ENCODE results near the gene FAM167B. TPM values are rescaled to one million over a fixed set of nuclear protein-coding genes. Genes with fewer than 3 reads are reported as not detected.

FAM167B gene
- total RNA-seq, 3 donors from 2014 or later: 0.64 to 6.9 (median 1.2) TPM

DNA sequence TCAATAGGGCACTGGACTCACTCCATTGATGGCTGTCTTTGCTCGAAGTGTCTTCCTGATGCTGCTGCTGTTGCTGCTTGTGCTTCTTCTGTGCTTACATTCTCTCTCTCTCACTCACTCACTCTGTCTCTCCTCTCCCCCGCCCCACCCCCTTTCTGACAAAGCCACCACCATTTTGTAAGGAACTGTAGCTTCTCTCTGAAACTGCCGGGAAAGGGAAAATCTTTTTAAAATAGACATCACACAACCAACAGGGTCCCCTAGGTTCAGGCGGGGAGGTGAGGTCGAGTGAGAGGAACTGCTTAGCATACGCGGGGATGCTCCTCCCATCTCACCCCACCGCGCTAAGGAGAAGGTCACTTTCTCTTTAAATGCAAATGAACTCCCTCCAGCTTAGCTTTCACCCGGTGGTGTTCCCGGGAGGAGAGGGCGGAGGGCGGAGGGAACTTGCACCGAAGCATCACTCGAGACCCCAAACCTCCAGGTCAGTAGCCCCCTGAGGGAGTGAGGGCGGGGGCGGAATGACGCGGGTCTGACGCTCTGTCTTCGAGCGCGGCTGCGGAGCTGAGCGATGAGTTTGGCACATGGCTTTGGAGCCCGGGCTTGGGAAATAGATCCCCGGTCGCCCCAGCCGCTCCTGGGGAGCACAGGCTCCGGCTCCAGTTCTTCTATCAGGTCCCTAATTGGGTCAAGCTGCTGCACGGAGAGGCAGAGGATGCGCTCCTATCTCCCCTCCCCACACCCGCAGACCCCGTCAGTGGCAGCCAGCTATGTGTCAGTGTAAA lies 46.6 kb upstream of the FAM167B start, which contains the start of gene CCDC28B:
TSS of gene CCDC28B (plus strand) at position 370 of the 785 bp plus-strand sequence. CDS start 1,341 bp downstream, outside the sequence.
- H3K27ac ChIP-seq: peak within 1 kb of the TSS; percentile 83 to 92
- H3K9me3 ChIP-seq: no peaks in the 10 kb centered on the region
- no peaks in the 10 kb centered on the region for H3K27me3 ChIP-seq
- H3K36me3 ChIP-seq: no peaks in the 10 kb centered on the region
- intact Hi-C loops (cut with DNase I; ENCODE audit: low total_unique reads): no loop called here
- peak within 1 kb of the TSS; percentile 53 to 92 (median 64) for H3K4me3 ChIP-seq
- TF ChIP-seq, protein P1, sequence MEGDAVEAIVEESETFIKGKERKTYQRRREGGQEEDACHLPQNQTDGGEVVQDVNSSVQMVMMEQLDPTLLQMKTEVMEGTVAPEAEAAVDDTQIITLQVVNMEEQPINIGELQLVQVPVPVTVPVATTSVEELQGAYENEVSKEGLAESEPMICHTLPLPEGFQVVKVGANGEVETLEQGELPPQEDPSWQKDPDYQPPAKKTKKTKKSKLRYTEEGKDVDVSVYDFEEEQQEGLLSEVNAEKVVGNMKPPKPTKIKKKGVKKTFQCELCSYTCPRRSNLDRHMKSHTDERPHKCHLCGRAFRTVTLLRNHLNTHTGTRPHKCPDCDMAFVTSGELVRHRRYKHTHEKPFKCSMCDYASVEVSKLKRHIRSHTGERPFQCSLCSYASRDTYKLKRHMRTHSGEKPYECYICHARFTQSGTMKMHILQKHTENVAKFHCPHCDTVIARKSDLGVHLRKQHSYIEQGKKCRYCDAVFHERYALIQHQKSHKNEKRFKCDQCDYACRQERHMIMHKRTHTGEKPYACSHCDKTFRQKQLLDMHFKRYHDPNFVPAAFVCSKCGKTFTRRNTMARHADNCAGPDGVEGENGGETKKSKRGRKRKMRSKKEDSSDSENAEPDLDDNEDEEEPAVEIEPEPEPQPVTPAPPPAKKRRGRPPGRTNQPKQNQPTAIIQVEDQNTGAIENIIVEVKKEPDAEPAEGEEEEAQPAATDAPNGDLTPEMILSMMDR (IDR thresholded peaks at IDR 0.05): no peak
- peak in 2 of 3 donors; percentile 24 to 60 for TF ChIP-seq POLR2AphosphoS5 (IDR thresholded peaks at IDR 0.05)
- DNase-seq (ENCODE audit: low spot score in 2 of 2): peak in 1 of 2 donors; percentile 48
- H3K4me1 ChIP-seq: peaks cover 8 to 10% of the 10 kb centered on the region in 2 donors

DNA sequence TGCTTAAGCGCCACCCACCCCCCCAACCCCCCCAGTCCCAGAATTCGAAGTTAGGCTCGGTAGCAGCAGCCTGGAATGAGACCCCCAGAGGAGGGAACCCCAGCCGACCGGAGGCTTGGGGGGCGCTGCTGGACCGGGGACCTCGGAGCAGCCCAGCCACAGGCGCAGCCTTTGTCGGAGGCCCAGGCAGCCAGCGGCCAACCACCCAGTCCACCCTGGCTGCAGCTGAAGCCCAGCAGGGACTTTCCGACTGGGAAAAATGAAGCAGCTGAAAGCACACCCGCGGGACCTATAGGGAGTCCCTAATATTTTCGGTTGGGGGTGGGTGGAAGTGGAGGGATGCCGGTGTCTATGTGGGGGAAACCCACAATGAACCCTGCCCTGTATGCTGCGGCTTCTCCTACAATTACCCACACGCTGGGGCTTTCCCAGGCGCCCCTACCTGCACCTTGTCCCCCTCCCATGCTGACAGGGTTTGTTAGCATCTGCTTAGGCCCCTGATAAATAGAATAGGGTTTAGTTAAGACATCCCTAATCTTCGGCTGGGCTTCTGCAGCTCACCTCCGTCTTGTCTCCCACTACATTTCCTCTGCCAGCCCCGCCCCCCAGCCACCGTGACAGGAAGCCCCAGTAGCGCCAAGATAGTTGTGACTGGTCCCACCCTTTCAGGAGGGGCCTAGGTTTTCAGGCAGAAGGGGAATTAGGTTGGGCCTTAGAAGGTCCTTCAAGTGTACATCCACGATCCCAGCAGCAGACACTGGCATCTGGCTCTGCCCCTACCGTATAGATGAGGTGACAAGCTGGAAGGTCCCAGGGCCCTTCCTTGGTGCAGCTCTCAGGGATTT lies 45.8 kb upstream of the FAM167B start:
- Histone ChIP-seq H3K4me1 (peaks cover 10% of the 10 kb centered on the region in 2 donors), H3K9me3 (no peaks in the 10 kb centered on the region), H3K27me3 (no peaks in the 10 kb centered on the region), H3K36me3 (no peaks in the 10 kb centered on the region), H3K27ac (peak overlapping the region; percentile 83 to 92), H3K4me3 (peak overlapping the region; percentile 53 to 92 (median 64))
- intact Hi-C loops (cut with DNase I; ENCODE audit: low total_unique reads): no loop called here
- peak in 1 of 2 donors; percentile 59 for DNase-seq (ENCODE audit: low spot score in 2 of 2)
- TF ChIP-seq, protein P1 (IDR thresholded peaks at IDR 0.05): no peak
- TF ChIP-seq POLR2A (IDR thresholded peaks at IDR 0.05): no peak
- TF ChIP-seq POLR2AphosphoS5 (IDR thresholded peaks at IDR 0.05): no peak

DNA sequence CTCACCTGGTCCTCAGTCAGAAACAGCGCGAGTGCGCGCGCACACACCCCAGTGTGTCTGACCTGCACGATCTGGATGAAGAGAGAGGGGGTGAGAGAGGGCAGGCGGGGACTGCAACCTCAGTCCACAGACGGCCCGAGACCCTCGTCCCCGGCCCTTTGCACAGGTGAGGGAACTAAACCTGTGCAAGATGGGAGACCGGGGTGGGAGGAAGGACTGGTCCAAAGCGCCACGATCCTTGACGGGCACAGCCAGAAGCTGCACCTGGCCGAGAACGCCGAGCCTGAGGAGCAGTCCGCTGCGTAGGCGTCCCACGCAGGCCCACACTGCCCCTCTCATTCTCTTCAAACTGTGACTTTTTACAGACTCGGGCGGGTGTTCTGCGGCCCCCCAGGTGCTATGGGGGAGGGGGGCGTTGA lies 42.1 kb upstream of the FAM167B start:
- no peaks in the 10 kb centered on the region for H3K9me3 ChIP-seq
- peaks cover 8 to 10% of the 10 kb centered on the region in 2 donors for H3K4me1 ChIP-seq
- intact Hi-C loops (cut with DNase I; ENCODE audit: low total_unique reads): no loop called here
- H3K36me3 ChIP-seq: no peaks in the 10 kb centered on the region
- TF ChIP-seq, protein P1 (IDR thresholded peaks at IDR 0.05): no peak
- TF ChIP-seq POLR2A (IDR thresholded peaks at IDR 0.05) (no peak), POLR2AphosphoS5 (IDR thresholded peaks at IDR 0.05) (peak in 1 of 3 donors; percentile 3)
- peak overlapping the region; percentile 86 to 87 for H3K27ac ChIP-seq
- H3K4me3 ChIP-seq: peak overlapping the region; percentile 59 to 78 (median 72)
- peak in 1 of 2 donors; percentile 27 for DNase-seq (ENCODE audit: low spot score in 2 of 2)
- no peaks in the 10 kb centered on the region for H3K27me3 ChIP-seq

DNA sequence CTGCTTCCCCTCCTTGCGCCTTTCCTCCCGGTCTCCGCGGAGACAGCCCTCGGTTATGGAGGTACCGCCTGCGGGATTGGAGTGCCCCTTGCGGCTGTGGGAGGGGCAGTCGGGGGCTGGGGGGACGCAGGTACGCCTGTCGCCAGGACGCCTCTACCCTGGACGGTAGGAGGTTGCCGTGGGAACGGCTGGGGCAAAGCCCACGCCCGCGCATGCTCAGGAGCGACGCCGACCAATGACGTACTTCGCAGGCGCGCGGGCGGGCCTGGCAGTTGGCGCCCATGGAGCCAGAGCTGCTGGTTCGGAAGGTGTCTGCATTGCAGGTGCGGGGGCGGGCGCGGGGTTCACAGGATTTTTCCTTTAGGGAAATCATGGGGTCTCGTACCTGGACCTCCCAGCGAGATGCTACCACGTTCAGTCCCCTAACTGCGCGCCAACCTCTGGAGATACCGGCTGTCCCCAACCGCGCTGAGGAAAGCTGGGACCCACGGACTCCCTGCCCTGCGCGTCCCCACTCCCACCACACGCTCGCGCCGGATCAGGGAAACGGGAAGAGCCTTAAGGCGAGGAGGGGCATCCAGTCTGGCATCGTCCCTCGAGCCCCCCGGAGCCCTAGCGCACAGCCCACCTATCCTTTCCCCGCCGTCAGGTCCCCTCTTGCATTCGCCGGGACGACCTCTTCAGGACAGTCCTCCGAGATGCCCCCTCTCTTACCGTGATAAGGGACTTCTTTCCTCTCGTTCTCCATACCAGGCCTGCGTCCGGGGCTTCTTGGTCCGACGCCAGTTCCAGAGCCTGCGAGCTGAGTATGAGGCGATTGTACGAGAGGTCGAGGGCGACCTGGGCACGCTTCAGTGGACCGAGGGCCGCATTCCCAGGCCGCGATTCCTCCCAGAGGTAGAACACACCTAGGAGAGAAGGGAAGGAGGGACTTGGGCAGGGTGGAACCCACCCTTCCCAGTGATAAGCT lies 41.3 kb upstream of the FAM167B start, which contains the start of gene IQCC:
TSS of gene IQCC (plus strand) at position 271 of the 970 bp plus-strand sequence. CDS start at position 282, 11 bp downstream.
- Histone ChIP-seq H3K4me1 (peaks cover 8 to 10% of the 10 kb centered on the region in 2 donors), H3K27me3 (no peaks in the 10 kb centered on the region), H3K4me3 (peak within 1 kb of the TSS; percentile 59 to 78 (median 72)), H3K27ac (peak within 1 kb of the TSS; percentile 86 to 87), H3K9me3 (no peaks in the 10 kb centered on the region), H3K36me3 (no peaks in the 10 kb centered on the region)
- peak; percentile 84 to 85 for DNase-seq (ENCODE audit: low spot score in 2 of 2)
- TF ChIP-seq POLR2A (IDR thresholded peaks at IDR 0.05): peak; percentile 31
- TF ChIP-seq, protein P1 (IDR thresholded peaks at IDR 0.05): peak in 1 of 3 donors; percentile 5
- peak in 2 of 3 donors; percentile 41 to 85 for TF ChIP-seq POLR2AphosphoS5 (IDR thresholded peaks at IDR 0.05)
- intact Hi-C loops (cut with DNase I; ENCODE audit: low total_unique reads): no loop called here

Measured in breast epithelium (tissue), 4 donors.